ENCODE measurements around the gene IREB2.
A peak's percentile ranks its signal among the peaks of the same experiment; 100 is the strongest.

IREB2 gene

DNA sequence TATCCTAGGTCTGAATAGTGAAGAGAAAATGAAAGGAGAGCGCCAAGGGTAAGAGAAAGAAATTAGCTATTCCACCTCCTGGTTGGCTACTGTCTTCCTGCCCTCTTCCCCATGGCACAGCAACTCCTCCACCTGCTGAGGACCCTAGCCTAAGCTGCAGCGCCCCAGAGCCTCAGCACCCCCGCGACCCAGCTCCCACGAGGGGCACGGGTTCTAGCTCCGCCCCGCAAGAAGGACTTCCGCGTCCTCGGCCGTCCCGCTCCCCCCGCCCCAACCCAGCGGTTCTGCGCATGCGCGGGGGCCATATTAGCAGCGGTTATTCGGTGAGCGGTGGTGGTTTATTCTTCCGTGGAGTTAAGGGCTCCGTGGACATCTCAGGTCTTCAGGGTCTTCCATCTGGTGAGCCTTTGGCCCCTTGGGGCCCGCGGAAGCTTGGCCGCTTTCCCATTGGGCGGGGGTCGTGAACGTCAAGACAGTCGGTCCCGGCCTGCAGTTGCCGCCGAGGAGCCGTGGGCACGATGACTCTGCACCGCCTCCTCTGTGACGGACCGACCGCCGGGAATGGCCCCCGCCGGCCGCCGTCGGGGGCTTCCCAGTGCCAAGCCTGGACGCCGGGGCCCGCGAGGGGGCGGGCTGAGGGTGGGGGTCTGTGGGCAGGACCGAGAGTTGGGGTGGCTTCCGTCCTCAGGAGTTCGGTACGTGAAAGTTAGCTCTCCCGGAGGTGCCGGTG, 102.3 kb downstream of the IREB2 start, which contains the start of gene PSMA4:
TSS of gene PSMA4 (plus strand) at position 304 of the 730 bp plus-strand sequence. CDS start 1,484 bp downstream, outside the sequence.
- peak within 1 kb of the TSS; percentile 95 for H3K4me3 ChIP-seq (ENCODE audit: low read depth, low read length)

GRCh38 chr15:78540871-78541743, 103.1 kb downstream of the IREB2 start:
- H3K4me3 ChIP-seq (ENCODE audit: low read depth, low read length), result peak overlapping the region; percentile 95

GRCh38 chr15:78541744-78542034, 103.7 kb downstream of the IREB2 start:
- H3K4me3 ChIP-seq (ENCODE audit: low read depth, low read length), result peak overlapping the region; percentile 95

DNA sequence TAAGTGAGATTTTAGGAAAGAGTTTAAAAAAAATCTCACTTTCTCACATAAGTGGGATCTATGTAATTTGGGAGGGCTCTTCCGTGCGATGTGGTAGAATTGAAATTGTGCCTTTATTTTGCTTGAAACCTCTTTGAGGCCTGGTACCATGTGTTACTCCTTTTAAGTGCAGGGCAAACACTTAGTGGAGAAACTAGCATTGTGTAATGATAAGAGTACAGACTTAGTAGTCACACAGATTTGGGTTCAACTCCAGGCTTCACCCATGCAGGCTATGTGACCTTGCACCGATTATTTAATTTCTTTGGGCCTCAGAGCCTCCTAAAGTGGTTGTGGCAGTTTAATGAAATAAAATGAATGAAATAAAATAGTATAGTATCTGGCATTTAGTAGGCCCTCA, 104.6 kb downstream of the IREB2 start:
- no peak overlapping the region for H3K4me3 ChIP-seq (ENCODE audit: low read depth, low read length)

DNA sequence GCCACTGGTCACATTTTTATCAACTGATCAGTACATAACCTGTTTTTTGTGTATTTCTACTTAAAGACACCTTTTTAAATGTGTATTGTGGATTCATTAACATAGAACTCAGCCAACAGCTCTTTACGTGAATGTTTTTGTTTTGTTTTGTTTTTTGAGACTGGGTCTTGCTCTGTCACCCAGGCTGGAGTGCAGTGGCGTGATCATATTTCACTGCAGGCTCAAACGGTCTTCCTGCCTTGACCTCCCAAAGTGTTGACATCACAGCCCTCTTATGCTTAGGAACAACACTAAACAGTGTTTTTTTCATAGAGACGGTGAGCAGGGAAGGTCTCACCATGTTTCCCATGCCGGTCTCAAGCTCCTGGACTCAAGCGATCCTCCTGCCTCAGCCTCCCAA, 112.2 kb downstream of the IREB2 start:
- no peak overlapping the region for H3K4me3 ChIP-seq (ENCODE audit: low read depth, low read length)

- no peak overlapping the region for H3K4me3 ChIP-seq (ENCODE audit: low read depth, low read length)
Measured at GRCh38 chr15:78550815-78551214, 112.8 kb downstream of the IREB2 start.
